ENCODE measurements around the gene TBC1D22A.

DNA sequence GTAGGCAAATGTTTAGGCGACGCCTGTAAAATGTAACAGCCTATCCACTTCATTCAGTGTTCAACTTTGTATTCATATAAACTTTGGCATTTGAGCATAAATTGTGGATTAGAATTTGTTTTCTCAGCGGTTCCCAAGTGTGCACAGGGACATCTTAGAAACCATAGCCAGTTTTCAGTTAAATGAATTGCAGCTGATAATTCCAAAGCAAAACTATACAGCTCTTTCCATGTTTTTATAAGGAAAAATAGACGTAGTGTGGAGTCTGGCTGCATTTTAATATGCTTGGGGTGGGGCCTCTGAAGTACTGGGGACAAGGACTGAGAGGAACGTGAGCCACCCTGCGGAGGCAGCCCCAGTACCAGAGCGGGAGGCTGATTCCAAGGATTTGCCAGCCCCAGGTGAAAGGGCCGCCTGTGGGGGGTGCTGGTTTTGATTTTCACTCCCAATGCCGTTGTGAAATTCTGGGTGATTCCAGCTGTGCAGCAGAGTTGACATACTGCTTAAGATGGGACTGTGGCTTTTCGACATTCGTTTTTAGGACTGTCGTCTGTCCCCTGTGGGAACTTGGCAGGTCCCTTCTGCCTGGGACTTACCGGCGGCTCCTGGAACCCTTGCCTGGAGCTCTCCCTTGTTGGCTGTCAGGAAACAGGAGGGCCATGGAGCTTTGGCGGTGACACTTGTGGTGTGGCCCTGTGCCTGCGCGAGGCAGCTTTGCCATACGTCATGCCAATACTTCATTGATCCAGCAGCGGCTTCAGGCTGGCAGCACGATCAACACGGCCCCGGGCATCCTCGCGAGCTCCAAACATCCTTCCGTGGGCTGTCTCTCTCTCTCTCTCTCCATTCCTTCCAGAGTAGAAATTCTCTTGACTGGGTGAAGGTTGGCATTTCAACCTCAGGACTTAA lies 370.9 kb downstream of the TBC1D22A start:
- TF ChIP-seq, protein P1, sequence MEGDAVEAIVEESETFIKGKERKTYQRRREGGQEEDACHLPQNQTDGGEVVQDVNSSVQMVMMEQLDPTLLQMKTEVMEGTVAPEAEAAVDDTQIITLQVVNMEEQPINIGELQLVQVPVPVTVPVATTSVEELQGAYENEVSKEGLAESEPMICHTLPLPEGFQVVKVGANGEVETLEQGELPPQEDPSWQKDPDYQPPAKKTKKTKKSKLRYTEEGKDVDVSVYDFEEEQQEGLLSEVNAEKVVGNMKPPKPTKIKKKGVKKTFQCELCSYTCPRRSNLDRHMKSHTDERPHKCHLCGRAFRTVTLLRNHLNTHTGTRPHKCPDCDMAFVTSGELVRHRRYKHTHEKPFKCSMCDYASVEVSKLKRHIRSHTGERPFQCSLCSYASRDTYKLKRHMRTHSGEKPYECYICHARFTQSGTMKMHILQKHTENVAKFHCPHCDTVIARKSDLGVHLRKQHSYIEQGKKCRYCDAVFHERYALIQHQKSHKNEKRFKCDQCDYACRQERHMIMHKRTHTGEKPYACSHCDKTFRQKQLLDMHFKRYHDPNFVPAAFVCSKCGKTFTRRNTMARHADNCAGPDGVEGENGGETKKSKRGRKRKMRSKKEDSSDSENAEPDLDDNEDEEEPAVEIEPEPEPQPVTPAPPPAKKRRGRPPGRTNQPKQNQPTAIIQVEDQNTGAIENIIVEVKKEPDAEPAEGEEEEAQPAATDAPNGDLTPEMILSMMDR (IDR thresholded peaks at IDR 0.05), result no peak
- TF ChIP-seq EP300 (IDR thresholded peaks at IDR 0.05) (no peak), POLR2A (IDR thresholded peaks at IDR 0.05) (no peak)
